Epidermal melanocyte (primary cell): ENCODE data around the gene TBATA.

Experiments used
- DNase-seq: peaks from one replicate; pipeline ENCODE4 v3.0.0; 2011; ENCODE audit warnings: low spot score; ENCODE audit not compliant: insufficient read length

The TBATA gene

GRCh38 chr10:70809011-70809611, 23.9 kb upstream of the TBATA start:
- DNase-seq: no peak

- no peak for DNase-seq
These were observed 22.4 kb upstream of the TBATA start for GRCh38 chr10:70807556-70807955.

- DNase-seq: no peak
These were observed 21.7 kb upstream of the TBATA start for GRCh38 chr10:70806841-70807240.

GRCh38 chr10:70805619-70806215, 20.5 kb upstream of the TBATA start:
- no peak for DNase-seq

- DNase-seq: no peak
These were observed 19.2 kb upstream of the TBATA start for GRCh38 chr10:70804421-70804808.

- no peak for DNase-seq
These were observed 18.7 kb upstream of the TBATA start for GRCh38 chr10:70803775-70804420.

GRCh38 chr10:70801854-70802253, 16.7 kb upstream of the TBATA start:
- no peak for DNase-seq

GRCh38 chr10:70799124-70799523, 13.9 kb upstream of the TBATA start:
- DNase-seq: no peak

GRCh38 chr10:70797840-70798239, 12.7 kb upstream of the TBATA start:
- DNase-seq: no peak

- DNase-seq: no peak
These were observed 10.4 kb upstream of the TBATA start for GRCh38 chr10:70795613-70796012.

GRCh38 chr10:70791386-70792039, 6.3 kb upstream of the TBATA start:
- DNase-seq: no peak

GRCh38 chr10:70786799-70787415, 1.7 kb upstream of the TBATA start:
- DNase-seq: no peak

- DNase-seq: no peak
These were observed 706 bp downstream of the TBATA start for GRCh38 chr10:70784471-70784870.

GRCh38 chr10:70784016-70784415, 1.2 kb downstream of the TBATA start:
- DNase-seq: no peak

GRCh38 chr10:70782746-70783680, 2.2 kb downstream of the TBATA start:
- no peak for DNase-seq

- DNase-seq: no peak
These were observed 3.0 kb downstream of the TBATA start for GRCh38 chr10:70782086-70782745.

- DNase-seq: no peak
These were observed 3.6 kb downstream of the TBATA start for GRCh38 chr10:70781461-70782051.

- DNase-seq: no peak
These were observed 4.4 kb downstream of the TBATA start for GRCh38 chr10:70780772-70781171.

GRCh38 chr10:70780370-70780760, 4.8 kb downstream of the TBATA start:
- no peak for DNase-seq
